GM23338 (cell line): Measurements from ENCODE around the gene NUMB. TPM values are rescaled to one million over a fixed set of nuclear protein-coding genes. Genes with fewer than 3 reads are reported as not detected.

Source experiments
- ATAC-seq: fragments of 200-7000 bp; cut with Tn5 transposase; 3 replicates; pipeline ENCODE4 v1.9.1; 2020
- DNase-seq: peaks from one replicate; pipeline ENCODE4 v3.0.0-alpha.2; 2015; ENCODE audit warnings: low spot score
- H2AFZ ChIP-seq: fragments of 200-600 bp; sonication (generic); 2 replicates; pipeline ENCODE4 v1.8.0; 2016; ENCODE audit warnings: antibody characterized with exemption, mild to moderate bottlenecking, moderate library complexity
- H3F3A ChIP-seq: fragments of 200-600 bp; sonication (generic); replicated peaks from 2 replicates; pipeline ENCODE4 v1.8.0; 2017; ENCODE audit warnings: antibody characterized with exemption, mixed run types, low read depth
- H3K27ac ChIP-seq: fragments of 200-600 bp; sonication (generic); 2 replicates; pipeline ENCODE4 v1.6.1; 2016; ENCODE audit warnings: low read depth
- H3K27me3 ChIP-seq: fragments of 200-600 bp; sonication (generic); 2 replicates; pipeline ENCODE4 v1.8.0; 2016; ENCODE audit warnings: mild to moderate bottlenecking, mixed run types, moderate library complexity; ENCODE audit not compliant: insufficient read depth
- H3K36me3 ChIP-seq: fragments of 200-600 bp; sonication (generic); 2 replicates; pipeline ENCODE4 v1.8.0; 2016; ENCODE audit warnings: mild to moderate bottlenecking; ENCODE audit not compliant: insufficient read depth
- H3K4me1 ChIP-seq: fragments of 200-600 bp; sonication (generic); 2 replicates; pipeline ENCODE4 v1.8.0; 2016; ENCODE audit warnings: mild to moderate bottlenecking, moderate library complexity; ENCODE audit not compliant: insufficient read depth
- H3K4me2 ChIP-seq: fragments of 200-600 bp; sonication (generic); 2 replicates; pipeline ENCODE4 v1.7.1; 2017; ENCODE audit warnings: mixed run types
- H3K4me3 ChIP-seq: fragments of 200-600 bp; sonication (generic); 2 replicates; pipeline ENCODE4 v1.6.1; 2016; ENCODE audit warnings: mixed run types
- H3K79me2 ChIP-seq: fragments of 200-600 bp; sonication (generic); replicated peaks from 2 replicates; pipeline ENCODE4 v1.8.0; 2017; ENCODE audit warnings: mild to moderate bottlenecking; ENCODE audit not compliant: insufficient read depth
- H3K9me2 ChIP-seq: fragments of 200-600 bp; sonication (generic); 2 replicates; pipeline ENCODE4 v1.8.0; 2017; ENCODE audit not compliant: insufficient read depth
- H4K20me1 ChIP-seq: fragments of 200-600 bp; sonication (generic); replicated peaks from 2 replicates; pipeline ENCODE4 v1.8.0; 2017; ENCODE audit warnings: mild to moderate bottlenecking; ENCODE audit not compliant: insufficient read depth
- H3K27ac Mint-ChIP-seq: 2 replicates; pipeline ENCODE4 v1.8.0; 2020; ENCODE audit warnings: inconsistent platforms, mild to moderate bottlenecking, moderate library complexity, mixed read lengths
- H3K27me3 Mint-ChIP-seq: 3 replicates; pipeline ENCODE4 v1.8.0; 2022; ENCODE audit warnings: low read depth, mild to moderate bottlenecking, moderate library complexity, mixed read lengths, inconsistent platforms; ENCODE audit not compliant: insufficient read depth, poor library complexity
- H3K36me3 Mint-ChIP-seq: 3 replicates; pipeline ENCODE4 v1.8.0; 2021; ENCODE audit warnings: low read depth, mild to moderate bottlenecking, inconsistent platforms, moderate library complexity, mixed read lengths
- H3K4me1 Mint-ChIP-seq: 3 replicates; pipeline ENCODE4 v1.8.0; 2020; ENCODE audit warnings: mild to moderate bottlenecking, inconsistent platforms, mixed read lengths
- H3K4me3 Mint-ChIP-seq: 3 replicates; pipeline ENCODE4 v1.8.0; 2021; ENCODE audit warnings: moderate library complexity, mild to moderate bottlenecking, inconsistent platforms, mixed read lengths
- H3K9me3 Mint-ChIP-seq: 3 replicates; pipeline ENCODE4 v1.8.0; 2020; ENCODE audit warnings: moderate library complexity, mild to moderate bottlenecking, inconsistent platforms, mixed read lengths
- CREB1 ChIP-seq: fragments of 250-450 bp; sonication (Bioruptor Pico); IDR thresholded peaks from 2 replicates; pipeline ENCODE4 v1.5.0; 2020; ENCODE audit warnings: low read depth, mild to moderate bottlenecking, moderate library complexity
- EZH2 ChIP-seq: fragments of 200-600 bp; sonication (generic); IDR thresholded peaks from one replicate; pipeline ENCODE4 v1.8.0; 2017; ENCODE audit warnings: antibody characterized with exemption, mild to moderate bottlenecking, low read depth; ENCODE audit not compliant: unreplicated experiment
- NANOG ChIP-seq: IDR thresholded peaks from 2 replicates; pipeline ENCODE4 v1.6.1; 2016; ENCODE audit warnings: antibody characterized with exemption, borderline replicate concordance
- POLR2AphosphoS5 ChIP-seq: IDR thresholded peaks from 2 replicates; pipeline ENCODE4 v1.6.1; 2016; ENCODE audit warnings: antibody characterized with exemption, low read depth
- STAT1 ChIP-seq: IDR thresholded peaks from one replicate; pipeline ENCODE4 v1.6.1; 2016; ENCODE audit warnings: antibody characterized with exemption; ENCODE audit not compliant: unreplicated experiment
- polyA plus RNA-seq: library from polyadenylated mRNA; unstranded; fragments of >200 nt; fragmentation: Nextera tagmentation; extraction: Ambion mirVana; gene quantifications from 2 replicates; pipeline ENCODE4 v1.2.1, GENCODE V29; 2016
- total RNA-seq: library from RNA; depleted of rRNA; stranded (reverse); fragments of >200 nt; shearing (Covaris generic); gene quantifications from 2 replicates; pipeline ENCODE4 v1.2.3, GENCODE V29; 2014
- TF ChIP-seq, protein P1 (sequence below): IDR thresholded peaks from one replicate; pipeline ENCODE4 v1.6.1; 2018; ENCODE audit warnings: antibody characterized with exemption; ENCODE audit not compliant: unreplicated experiment
- TF ChIP-seq, protein P2 (sequence below): IDR thresholded peaks from 2 replicates; pipeline ENCODE4 v1.6.1; 2016; ENCODE audit warnings: antibody characterized with exemption
- TF ChIP-seq, protein P3 (sequence below), 2 experiments: fragments of 200-600 bp in 1 of 2; sonication (generic) in 1 of 2; conservative IDR thresholded peaks; 2 replicates each; pipeline versions ENCODE4 v1.5.1 to v1.6.1; 2016 to 2017; ENCODE audit warnings: antibody characterized with exemption in 2 of 2, low read depth in 2 of 2, mild to moderate bottlenecking in 2 of 2, moderate library complexity in 1 of 2

The NUMB gene
- total and polyA plus RNA-seq, 2 experiments from 2014 or later, result 32.1 to 36.7 TPM

DNA sequence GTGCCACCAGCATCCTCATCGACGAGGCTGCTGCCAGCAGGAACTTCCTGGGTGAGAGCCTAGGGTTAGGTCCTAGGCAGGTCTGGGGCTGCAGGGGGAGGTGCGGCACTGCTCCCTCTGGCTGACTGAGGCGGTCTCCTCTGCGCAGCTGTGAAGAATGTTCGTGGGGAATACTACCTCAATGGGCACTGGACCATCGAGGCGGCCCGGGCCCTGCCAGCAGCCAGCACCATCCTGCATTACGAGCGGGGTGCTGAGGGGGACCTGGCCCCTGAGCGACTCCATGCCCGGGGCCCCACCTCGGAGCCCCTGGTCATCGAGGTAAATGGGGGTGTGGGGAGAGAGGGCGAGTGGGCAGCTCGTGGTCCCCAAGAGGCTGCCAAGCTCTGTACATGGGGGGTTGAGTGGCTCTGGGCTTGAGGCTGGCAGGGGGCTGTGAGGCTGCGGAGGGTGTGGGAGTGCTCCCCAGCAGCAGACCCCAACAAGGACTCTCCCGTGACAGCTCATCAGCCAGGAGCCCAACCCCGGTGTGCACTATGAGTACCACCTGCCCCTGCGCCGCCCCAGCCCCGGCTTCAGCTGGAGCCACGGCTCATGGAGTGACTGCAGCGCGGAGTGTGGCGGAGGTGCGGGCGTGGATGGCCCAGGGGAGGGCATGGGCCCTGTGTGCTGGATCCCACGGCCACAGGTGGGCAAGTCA, 206.7 kb downstream of the NUMB start (continued):
- TF ChIP-seq, protein P1, sequence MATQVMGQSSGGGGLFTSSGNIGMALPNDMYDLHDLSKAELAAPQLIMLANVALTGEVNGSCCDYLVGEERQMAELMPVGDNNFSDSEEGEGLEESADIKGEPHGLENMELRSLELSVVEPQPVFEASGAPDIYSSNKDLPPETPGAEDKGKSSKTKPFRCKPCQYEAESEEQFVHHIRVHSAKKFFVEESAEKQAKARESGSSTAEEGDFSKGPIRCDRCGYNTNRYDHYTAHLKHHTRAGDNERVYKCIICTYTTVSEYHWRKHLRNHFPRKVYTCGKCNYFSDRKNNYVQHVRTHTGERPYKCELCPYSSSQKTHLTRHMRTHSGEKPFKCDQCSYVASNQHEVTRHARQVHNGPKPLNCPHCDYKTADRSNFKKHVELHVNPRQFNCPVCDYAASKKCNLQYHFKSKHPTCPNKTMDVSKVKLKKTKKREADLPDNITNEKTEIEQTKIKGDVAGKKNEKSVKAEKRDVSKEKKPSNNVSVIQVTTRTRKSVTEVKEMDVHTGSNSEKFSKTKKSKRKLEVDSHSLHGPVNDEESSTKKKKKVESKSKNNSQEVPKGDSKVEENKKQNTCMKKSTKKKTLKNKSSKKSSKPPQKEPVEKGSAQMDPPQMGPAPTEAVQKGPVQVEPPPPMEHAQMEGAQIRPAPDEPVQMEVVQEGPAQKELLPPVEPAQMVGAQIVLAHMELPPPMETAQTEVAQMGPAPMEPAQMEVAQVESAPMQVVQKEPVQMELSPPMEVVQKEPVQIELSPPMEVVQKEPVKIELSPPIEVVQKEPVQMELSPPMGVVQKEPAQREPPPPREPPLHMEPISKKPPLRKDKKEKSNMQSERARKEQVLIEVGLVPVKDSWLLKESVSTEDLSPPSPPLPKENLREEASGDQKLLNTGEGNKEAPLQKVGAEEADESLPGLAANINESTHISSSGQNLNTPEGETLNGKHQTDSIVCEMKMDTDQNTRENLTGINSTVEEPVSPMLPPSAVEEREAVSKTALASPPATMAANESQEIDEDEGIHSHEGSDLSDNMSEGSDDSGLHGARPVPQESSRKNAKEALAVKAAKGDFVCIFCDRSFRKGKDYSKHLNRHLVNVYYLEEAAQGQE, result no peak
- no peak for TF ChIP-seq EZH2
- TF ChIP-seq CREB1, result no peak
- TF ChIP-seq NANOG, result no peak
- no peak for TF ChIP-seq STAT1
- TF ChIP-seq, protein P2, sequence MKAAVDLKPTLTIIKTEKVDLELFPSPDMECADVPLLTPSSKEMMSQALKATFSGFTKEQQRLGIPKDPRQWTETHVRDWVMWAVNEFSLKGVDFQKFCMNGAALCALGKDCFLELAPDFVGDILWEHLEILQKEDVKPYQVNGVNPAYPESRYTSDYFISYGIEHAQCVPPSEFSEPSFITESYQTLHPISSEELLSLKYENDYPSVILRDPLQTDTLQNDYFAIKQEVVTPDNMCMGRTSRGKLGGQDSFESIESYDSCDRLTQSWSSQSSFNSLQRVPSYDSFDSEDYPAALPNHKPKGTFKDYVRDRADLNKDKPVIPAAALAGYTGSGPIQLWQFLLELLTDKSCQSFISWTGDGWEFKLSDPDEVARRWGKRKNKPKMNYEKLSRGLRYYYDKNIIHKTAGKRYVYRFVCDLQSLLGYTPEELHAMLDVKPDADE, result no peak
- TF ChIP-seq POLR2AphosphoS5, result no peak

DNA sequence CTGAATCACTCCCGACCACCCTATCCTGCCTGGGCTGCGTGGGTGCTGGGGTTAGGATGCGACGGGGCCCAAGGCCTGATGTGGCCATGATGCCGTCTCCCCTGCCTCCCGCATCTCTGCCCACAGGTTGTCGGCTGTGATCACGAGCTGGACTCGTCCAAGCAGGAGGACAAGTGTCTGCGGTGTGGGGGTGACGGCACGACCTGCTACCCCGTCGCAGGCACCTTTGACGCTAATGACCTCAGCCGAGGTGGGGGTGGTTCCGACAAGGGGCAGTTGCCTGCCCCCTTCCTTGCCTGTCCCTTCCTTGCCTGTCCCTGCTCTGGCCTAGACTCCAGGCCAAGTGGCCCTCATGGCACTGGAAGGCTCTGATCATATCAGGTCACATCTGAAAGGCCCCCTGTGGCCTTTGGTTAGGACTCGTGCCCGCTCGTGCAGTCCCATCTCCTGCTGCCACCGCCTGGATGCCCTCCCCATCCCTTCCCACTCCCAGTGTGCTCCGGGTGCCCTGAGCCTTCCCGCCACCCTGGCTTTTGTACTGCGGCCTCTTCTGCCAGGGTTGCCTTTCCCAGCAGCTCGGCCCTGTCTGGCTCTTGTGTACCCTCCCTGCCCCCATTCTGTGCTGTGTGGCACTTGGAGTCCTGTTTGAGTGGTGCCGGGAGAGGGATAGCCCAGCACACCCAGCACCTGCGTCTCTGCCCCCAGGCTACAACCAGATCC, 207.4 kb downstream of the NUMB start:
- no peaks in the 10 kb centered on the region for H3K27me3 ChIP-seq
- Mint-ChIP-seq H3K9me3 (no peaks in the 10 kb centered on the region), H3K27me3 (peaks cover 9% of the 10 kb centered on the region), H3K27ac (no peak overlapping the region), H3K4me1 (peaks cover 3% of the 10 kb centered on the region; the same call in 1 of the 3 replicates), H3K36me3 (peaks cover 11% of the 10 kb centered on the region), H3K4me3 (no peak overlapping the region)
- TF ChIP-seq, protein P3, sequence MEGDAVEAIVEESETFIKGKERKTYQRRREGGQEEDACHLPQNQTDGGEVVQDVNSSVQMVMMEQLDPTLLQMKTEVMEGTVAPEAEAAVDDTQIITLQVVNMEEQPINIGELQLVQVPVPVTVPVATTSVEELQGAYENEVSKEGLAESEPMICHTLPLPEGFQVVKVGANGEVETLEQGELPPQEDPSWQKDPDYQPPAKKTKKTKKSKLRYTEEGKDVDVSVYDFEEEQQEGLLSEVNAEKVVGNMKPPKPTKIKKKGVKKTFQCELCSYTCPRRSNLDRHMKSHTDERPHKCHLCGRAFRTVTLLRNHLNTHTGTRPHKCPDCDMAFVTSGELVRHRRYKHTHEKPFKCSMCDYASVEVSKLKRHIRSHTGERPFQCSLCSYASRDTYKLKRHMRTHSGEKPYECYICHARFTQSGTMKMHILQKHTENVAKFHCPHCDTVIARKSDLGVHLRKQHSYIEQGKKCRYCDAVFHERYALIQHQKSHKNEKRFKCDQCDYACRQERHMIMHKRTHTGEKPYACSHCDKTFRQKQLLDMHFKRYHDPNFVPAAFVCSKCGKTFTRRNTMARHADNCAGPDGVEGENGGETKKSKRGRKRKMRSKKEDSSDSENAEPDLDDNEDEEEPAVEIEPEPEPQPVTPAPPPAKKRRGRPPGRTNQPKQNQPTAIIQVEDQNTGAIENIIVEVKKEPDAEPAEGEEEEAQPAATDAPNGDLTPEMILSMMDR (conservative IDR thresholded peaks at IDR 0.05; ENCODE audit: low read depth in 2 of 2), result no peak
- H3K4me2 ChIP-seq, result no peak overlapping the region
- DNase-seq (no peak), ATAC-seq (no peak)
- H3K4me1 ChIP-seq, result peaks cover 4% of the 10 kb centered on the region; the same call in 1 of the 2 replicates
- H3K9me2 ChIP-seq, result no peaks in the 10 kb centered on the region
- H4K20me1 ChIP-seq, result no peaks in the 10 kb centered on the region
- no peaks in the 10 kb centered on the region for H3K36me3 ChIP-seq
- no peaks in the 10 kb centered on the region for H3K79me2 ChIP-seq
- no peak overlapping the region for H3K27ac ChIP-seq
- no peak overlapping the region for H2AFZ ChIP-seq
- no peak overlapping the region for H3K4me3 ChIP-seq
- H3F3A ChIP-seq, result 0 out of 2 replicates have a peak, but pooled peaks cover 3% of the 10 kb centered on the region
